HG03520 (cell line): Measurements from ENCODE around the gene HDAC4.
A peak's percentile ranks its signal among the peaks of the same experiment; 100 is the strongest.

Experiments used
- ATAC-seq: cut with Tn5 transposase; IDR thresholded peaks from one replicate; pipeline ENCODE4 v1.9.1; 2021; ENCODE audit warnings: mild to moderate bottlenecking, moderate library complexity; ENCODE audit not compliant: unreplicated experiment

HDAC4 gene

DNA sequence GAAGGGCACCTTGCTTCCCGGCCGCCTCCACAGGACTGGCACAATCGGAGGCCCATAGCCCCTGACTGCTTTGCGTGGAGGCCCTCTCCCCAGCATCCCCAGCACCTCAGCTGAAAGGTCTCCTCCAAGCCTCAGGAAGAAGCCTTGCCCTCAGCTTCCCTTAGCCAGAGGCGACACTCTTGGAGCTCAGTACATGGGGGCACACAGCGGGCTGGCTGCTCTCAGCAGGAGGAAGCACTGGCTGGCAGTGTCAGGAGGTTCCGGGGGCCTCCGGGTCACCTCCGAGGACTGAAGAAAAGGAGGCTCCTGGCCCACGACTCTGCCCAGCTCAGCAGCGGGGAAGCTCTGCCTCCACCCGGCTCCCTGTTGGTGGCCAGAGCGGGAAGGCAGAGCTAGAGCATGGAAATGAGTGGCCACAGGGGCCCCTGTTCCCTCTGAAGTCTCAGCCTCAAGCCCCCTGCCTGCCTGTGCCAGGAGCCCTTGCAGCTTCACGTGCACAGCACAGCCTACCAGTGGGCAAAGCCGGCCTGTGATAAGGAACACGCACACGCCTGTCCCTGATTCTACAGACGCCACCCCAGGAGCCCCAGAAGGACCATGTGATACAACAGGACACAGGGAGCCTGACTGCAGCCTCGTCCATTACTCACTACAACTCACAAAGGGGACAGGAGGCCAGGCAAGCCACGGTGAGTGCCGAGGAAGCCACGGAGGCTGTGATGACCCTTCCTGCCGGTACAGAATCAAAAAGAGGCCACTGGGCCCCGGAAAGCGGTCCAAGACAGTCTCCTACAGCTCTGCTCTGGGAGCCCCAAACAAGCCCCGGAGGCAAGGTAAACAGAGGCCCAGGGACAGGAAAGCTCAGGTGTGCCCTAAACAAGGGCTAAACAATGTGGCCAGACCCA is 15.5 kb downstream of the HDAC4 start:
- no peak for ATAC-seq

DNA sequence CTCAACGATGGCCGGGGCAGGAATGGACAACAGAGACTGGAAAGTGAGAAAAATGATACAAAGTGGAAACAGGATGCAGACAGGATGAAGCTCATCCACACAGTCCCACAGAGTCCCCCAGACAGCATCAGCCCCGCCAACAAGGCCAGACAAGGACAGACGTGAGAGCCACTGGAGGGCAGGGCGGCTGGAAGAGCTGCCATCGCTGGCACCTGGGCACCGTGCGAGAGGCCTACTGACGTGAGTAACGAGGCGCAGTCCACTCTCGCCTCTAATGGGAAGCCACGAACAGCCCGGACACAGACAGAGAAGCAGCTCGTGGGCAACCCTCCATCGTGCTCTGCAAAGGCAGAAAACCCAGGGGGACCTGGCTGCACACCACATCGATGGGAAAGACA is 17.1 kb downstream of the HDAC4 start:
- no peak for ATAC-seq

DNA sequence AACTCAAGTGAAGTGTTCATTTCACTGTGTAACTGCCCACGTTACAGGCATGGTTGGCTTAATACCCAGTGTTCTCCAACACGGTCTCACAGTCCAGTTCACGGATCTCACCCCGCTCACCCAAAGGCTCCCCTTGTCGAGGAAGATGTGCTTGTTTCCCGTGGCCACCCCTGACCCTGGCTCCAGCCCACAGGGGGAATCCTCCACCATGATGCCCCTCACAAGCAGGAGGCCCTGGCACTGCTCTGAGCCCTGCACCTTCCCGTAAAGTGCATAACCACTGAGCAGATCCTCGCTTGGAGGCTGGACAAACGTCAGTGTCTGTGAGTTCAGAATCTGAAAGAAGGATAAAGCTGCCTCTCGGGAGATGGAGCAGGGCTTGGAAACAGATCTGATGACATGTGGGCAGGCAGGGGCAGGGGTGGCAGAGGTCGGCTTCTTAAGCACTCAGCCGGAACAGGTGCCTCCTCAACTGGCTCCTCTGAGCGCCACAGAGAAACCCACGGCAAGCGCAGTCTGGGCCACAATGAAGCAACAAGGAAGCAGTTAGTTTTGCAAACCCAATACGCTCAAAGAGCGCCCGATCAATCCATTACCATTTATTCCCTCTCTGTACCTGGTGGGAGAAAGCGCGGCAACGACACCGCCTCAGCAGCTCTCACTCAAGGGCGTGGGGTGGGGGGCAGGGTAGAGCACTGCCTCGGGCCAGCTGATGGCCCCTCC is 17.6 kb downstream of the HDAC4 start:
- ATAC-seq, result no peak

DNA sequence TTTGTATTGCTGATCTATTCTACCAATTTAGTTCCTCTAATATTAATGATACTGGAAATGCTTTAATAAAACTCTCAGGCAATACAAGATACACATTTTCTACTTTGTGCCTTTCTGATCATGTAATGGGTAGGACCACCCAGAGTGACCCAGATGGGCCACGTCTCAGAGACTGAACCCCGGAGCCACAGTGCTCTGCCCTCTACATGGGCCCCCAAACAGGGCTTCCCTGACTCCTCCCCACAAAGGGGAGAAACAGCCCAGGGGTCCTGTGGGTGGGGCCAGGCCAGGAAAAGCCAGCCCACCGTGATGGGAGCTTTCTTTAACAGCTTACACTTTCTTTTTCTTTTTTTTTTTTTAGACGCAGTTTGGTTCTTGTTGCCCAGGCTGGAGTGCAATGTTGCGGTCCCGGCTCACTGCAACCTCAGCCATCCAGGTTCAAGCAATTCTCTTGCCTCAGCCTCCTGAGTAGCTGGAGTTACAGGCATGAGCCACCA is 18.4 kb downstream of the HDAC4 start:
- no peak for ATAC-seq

DNA sequence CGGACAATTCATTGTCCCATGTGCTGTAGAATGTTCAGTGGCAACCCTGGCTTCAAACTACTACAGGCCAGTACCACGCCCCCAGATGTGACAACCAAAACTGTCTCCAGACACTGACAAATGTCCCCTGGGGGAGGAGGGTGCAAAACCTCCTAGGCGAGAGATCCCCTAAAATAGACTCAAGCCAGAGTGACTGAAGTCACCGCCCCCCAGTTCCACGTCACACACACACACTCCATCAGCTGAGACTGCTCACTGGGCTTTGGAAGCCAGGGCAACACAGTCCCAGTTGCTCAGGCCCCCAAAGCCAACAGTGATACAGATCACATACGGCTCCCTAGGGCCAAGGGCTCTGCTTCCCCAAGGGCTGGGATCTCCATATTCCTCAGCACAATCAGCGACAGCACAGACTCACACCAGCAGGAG is 19.1 kb downstream of the HDAC4 start:
- peak; percentile 68 for ATAC-seq

DNA sequence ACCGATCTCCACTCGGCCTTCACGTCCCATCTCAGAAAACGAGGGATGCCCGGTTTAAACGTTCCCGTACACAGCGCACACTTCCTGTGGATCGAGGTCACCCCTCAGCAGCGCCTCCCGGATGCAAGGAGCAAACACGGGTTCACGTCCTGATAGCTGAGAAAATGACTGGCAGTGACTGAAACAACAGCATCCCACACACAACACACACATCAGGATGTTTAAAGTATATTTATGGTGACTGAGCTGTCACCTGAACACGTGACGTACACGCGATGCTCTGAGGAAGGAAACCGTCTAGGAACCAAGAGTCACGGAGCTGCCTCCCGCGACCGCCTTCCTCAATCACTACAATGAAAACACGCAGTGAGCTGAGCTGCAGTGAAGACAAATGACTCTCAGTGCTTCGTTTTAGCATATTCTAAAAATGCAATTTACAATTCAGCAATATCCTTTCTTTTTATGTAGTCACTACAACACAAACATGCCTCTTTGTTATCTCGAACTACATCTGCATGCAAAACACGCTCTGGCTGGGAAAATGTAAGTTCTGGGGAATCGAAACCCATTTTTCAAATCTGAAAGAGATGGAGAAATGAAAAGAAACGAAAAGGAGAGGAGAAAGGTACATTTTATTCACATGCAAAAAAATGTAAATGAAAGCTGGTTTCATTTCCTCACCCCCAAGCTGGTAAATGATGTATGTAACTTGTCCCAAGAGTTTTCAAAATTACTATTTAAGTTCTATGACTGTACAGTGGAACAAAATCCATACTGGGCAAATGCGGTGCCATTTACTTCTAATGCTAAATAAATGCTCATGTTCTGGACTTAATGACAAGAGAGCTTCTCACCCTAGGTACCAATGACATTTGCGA is 19.8 kb downstream of the HDAC4 start:
- ATAC-seq, result peak; percentile 19

DNA sequence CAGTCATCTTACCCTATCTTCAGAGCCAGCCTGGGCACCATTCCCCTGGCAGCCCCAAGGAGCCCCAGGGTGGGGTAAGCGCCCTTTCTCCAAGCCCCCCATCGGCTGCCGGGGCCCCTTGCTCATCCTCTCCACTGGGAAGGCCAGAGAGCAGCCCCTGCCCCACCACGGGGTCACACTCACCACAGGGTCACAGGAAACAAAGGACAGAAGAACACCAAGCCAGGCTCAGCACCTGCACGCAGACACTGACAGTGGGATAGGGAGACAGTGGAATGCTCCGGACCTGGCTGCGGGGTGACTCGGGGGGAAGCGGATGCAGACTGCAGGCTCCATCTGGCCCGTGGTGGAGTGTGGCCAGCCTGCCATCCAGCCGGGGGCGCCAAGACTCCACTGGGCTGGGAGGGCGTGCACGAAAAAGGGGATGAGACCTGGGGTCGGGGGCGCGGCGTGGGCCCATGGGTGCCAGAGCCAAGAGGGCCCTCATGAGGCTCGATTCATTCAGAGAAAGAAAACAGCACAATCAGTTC is 21.1 kb downstream of the HDAC4 start:
- ATAC-seq, result no peak

DNA sequence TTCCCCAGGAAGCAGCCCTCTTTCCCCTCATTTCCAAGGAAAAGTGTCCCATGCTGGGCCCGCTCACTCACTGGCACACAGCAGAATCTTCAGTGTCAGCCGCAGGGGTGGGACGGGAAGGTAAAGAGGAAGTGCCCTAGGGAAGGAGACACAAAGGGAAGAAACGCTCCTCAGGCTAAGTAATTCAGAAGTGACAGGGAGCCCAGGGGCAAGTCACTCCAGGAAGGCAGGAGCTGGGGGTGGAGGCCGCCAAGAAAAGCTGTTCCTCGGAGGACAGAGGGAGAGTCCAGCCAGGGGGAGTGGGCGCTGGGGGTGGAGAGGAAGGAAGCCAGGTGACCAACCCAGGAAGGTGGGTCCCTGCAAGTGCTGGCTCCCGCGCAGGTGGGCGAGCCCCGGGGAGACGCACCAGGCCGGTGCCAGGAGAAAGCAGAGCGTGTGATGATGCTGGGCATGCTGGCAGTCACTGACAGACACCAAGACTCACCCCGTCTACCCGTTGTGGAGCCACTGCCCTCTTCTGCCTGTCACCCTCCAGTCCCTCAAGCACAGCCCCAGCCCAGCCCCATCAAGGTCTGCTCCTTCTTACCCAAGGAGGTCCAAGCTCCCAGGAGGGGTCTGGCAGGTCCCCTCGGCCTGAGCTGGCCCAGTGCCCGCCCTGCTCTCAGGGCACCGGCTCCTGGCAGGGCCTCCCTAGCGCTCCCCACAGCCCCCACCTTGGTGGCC is 21.7 kb downstream of the HDAC4 start:
- ATAC-seq, result no peak

DNA sequence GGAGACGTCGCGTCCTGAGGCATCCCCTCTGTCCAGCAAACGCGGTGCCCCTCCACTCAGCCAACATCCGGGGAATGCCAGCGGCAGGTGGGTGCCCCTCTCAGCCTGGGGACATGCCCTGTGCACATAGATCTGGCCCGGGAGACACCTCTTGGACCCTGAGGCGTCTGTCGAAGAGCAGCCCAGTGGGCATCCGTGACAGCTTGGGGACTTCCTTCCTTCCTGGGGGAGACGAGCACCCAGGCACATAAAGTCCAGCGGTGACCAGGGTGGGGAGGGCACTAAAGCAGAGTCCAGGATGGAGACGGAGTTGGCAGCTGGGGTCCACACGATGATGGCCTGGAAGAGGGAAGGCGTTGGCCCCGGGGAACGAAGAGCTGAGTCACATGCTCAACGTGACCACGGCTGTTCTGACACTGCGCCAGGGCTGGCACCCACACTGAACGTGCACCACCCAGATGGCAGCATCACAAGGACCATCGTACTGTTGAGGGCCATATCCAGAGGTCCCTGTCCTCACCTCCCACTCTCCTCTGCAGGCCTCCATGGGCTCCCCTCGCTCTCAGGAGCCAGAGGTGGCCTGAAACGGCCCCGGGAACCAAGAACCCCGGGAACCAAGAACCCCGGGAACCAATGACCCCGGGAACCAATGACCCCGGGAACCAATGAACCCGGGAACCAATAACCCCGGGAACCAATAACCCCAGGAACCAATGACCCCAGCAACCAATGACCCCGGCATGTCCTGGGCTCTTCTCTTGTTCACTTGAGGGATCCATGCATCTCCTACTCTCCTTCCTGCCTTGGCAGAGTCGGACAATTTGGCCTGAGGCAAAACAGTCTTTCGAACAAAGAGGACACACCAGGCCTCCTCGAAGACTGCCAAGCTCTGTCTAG is 22.6 kb downstream of the HDAC4 start:
- ATAC-seq, result no peak

DNA sequence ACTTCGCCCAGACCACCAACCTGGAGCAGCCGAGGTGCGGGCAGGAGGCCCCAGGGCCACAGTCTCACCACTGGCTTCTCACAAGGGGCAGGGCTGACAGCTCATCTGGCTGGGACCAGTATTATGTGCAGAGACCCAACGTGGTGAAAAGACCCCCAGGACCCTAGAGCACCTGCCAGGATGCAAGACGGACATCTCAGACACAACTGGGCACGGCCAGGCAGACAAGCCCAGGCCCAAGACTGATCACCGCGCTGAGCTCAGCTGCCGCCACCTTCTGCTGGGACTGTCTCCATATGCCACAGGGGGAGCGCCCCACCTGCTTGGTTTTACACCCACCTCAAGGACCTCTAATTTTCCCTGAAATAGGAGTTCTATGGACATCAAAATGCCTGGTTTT is 23.2 kb downstream of the HDAC4 start:
- no peak for ATAC-seq

DNA sequence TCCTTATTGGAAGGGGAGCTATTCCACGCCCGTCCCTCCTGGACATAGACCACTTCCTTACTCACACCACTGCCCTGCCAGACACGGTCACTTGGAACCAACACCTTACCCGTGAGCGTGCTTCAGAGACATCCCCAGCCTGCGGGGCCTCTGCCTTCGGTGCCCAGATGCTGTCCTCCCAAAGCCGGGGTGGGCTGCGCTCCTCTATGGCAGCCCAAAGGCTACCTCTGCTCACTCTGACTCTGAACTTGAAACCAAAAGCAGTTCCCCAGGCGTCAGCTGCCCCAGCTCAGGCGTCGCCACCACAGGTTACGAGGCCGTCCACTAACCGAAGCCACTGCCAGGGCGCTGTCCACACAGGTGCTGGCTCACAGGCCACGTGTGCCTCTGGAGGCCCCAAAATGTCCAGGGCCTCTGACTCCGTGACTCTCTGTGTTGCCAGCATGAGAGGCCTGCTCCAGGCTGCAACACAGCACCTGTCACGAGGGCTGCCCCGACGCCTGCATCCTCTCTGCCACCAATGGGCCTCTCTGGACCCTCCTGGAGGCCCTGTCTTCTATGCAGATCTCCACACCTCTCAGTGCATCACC is 23.8 kb downstream of the HDAC4 start:
- no peak for ATAC-seq

DNA sequence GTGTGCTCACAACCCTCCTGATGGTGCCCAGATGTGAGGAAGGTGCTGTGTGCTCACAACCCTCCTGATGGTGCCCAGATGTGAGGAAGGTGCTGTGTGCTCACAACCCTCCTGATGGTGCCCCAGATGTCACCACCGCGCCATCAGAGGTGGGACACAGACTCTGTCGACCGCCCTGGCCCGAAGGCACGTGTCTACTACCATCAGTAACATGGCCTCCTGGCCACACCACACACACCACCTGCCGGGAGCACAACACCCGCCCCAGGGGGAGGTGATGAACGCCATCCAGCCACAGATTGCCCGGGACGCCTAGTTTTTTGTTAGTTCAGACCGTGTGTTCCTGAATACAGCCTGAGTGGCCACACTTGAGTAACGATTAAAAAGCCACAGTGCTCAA is 24.5 kb downstream of the HDAC4 start:
- no peak for ATAC-seq

DNA sequence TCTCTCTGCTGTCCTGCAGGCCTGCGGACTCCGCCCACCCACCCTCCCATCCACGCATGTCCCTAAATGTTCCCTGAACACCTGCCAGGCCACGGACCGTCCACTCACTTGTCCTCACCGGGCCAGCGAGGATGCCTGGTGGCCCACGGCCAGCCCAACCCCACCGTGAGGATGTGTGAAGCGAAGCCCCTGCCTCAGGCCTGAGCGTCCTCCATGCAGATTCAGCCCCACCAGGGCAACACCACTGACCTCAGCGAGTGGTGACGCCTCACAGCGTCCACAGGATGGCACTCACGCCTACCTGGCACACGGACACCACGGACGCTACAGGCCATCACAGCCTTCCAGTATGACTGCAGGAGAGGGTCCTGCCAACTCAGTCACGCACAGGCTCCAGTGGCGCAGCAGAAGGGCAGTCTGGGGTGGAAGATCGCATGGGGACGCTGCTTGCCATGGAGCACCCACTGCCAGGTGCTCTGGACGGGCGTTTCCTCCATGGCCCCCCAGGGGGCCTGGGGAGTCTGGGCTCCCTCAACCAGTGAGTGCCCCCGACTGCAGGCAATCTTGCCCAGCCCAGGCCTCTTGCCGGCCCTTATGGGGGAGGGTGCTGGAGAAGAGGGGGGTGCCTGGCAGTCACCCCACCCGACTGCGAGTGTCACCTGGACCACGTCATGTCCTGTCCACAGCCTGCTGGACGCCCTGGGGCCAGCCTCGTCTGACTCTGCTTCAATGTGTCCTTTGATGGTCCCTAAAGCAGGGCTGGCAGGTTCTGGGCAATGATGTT is 25.4 kb downstream of the HDAC4 start:
- no peak for ATAC-seq

DNA sequence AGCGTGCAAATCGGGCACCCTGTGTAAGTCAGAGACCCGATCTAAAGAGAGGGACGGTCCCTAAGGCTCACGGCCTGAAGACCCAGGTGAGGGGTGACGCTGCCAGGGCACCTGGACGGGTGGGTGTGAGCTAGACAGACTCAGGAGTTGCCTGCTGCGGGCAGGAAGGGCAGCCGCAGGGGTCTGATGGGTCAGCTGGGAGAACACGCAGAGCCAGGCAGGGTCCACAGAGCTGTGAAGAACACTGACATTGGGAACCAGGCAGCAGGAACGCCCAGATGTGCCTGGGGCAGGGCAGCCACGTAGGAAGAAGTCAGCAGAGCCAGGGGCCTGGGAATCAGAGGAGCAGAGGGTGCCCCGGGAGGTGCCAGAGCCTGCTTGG is 25.9 kb downstream of the HDAC4 start:
- ATAC-seq, result no peak

DNA sequence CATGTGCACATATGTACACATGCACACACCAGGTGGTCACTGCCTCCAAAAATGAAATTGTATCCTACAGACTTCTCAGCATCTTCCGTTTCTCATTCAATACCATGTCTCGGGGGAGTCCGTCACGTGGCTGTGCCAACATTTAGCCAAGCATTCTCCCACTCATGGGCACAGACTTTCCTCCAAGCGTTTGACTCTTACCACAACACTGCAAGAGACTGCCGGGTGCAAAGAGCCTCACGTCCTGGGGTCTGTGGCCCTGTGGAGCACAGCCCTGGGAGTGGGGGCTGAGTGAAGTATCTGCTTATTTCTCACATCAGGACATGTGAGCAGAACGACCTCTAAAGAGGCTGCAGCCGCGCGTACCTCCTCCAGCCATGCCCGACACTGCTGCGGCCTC is 28.0 kb downstream of the HDAC4 start:
- no peak for ATAC-seq

DNA sequence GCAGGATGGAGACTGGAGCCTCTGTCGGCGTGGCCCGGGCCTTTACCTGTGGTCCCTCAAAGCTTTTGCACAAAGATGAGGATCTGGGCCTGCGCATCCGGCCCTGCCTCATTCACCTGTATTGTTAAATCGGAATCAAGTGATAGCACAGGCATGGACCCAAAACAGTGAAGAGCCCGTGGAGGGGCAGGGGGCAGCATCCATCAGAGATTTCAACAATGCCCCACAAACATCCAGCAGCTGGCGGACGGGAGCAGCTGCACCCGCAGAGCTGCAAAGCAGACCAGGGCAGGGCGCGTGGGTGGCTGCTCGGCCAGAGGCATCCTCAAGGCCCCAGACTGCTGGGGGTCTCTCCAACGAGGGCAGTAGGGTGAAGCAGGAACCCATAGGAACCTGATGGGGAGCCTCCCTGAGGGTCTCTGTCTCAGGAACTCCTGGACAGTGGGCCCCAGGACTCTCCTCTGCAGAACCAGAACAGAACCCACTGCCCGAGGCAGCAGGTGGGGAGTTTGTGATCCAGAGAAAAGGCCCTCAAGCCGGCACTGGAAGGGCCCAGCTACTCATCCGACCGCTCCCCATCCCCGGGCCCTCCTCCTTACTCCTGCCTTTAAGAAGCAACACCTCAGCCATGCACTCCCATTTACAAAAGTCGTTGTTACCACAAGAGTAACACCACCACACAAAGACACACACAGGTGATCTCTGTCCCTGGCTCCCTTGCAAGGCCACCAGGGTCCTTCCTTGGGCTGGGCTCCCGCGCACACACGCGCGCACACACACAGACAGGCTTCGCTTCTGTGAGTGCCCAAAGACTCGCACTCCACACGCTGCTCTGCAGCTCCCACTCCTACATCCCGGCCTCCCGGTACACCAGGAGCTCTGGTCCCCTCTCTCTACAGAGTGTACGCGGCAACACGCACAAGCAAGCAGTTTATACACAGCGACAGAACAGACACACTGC is 28.8 kb downstream of the HDAC4 start:
- no peak for ATAC-seq
